CD8-positive, alpha-beta memory T cell (primary cell): ENCODE results near the gene MYEOV. TPM values are rescaled to one million over a fixed set of nuclear protein-coding genes. Genes with fewer than 3 reads are reported as not detected.

Experiments used
- CTCF ChIA-PET: fragments of 350-600 bp; sonication (Branson Sonifier 250); formaldehyde crosslinking; loops from one replicate; lab custom pipeline; 2021; ENCODE audit warnings: antibody characterized with exemption; lab: Charles Lee
- POLR2A ChIA-PET: fragments of 350-600 bp; sonication (Branson Sonifier 250); formaldehyde crosslinking; loops from one replicate; lab custom pipeline; 2021; ENCODE audit warnings: antibody characterized with exemption; lab: Charles Lee
- DNase-seq, 5 donors: peaks; one replicate each; pipeline versions ENCODE4 v3.0.0 to v3.0.0-alpha.2; 2020 to 2022; ENCODE audit warnings: mixed read lengths in 1 of 5
- H3K27ac ChIP-seq: one replicate; pipeline ENCODE4 v1.7.0; 2013; ENCODE audit warnings: low read depth, mild to moderate bottlenecking, low read length, moderate library complexity
- H3K27me3 ChIP-seq: 2 replicates; pipeline ENCODE4 v1.7.0; 2013; ENCODE audit warnings: low read length, mild to moderate bottlenecking; ENCODE audit not compliant: insufficient read depth, poor library complexity, severe bottlenecking
- H3K36me3 ChIP-seq: 2 replicates; pipeline ENCODE4 v1.7.0; 2013; ENCODE audit warnings: mild to moderate bottlenecking, low read length, moderate library complexity; ENCODE audit not compliant: insufficient read depth
- H3K4me1 ChIP-seq: 2 replicates; pipeline ENCODE4 v1.7.0; 2013; ENCODE audit warnings: mild to moderate bottlenecking, low read length, moderate library complexity; ENCODE audit not compliant: insufficient read depth
- H3K4me3 ChIP-seq: 2 replicates; pipeline ENCODE4 v1.7.0; 2013; ENCODE audit warnings: mild to moderate bottlenecking, low read length
- H3K9me3 ChIP-seq: 2 replicates; pipeline ENCODE4 v1.7.0; 2013; ENCODE audit warnings: mild to moderate bottlenecking, low read length
- H3K27ac Mint-ChIP-seq, 8 donors: one replicate each; pipeline ENCODE4 v1.8.0; 2020 to 2021; ENCODE audit warnings: mixed read lengths in 8 of 8, mild to moderate bottlenecking in 6 of 8, inconsistent platforms in 3 of 8, moderate library complexity in 3 of 8
- H3K27me3 Mint-ChIP-seq, 2 donors: one replicate each; pipeline ENCODE4 v1.8.0; 2020 to 2021; ENCODE audit warnings: mixed read lengths in 2 of 2, mild to moderate bottlenecking in 1 of 2, moderate library complexity in 1 of 2
- H3K36me3 Mint-ChIP-seq, 3 donors: one replicate each; pipeline ENCODE4 v1.8.0; 2020 to 2021; ENCODE audit warnings: mixed read lengths in 3 of 3, inconsistent platforms in 1 of 3, mild to moderate bottlenecking in 1 of 3
- H3K4me1 Mint-ChIP-seq, 3 donors: one replicate each; pipeline ENCODE4 v1.8.0; 2020 to 2021; ENCODE audit warnings: mixed read lengths in 3 of 3, inconsistent platforms in 1 of 3, mild to moderate bottlenecking in 1 of 3
- H3K4me3 Mint-ChIP-seq, 7 donors: one replicate each; pipeline ENCODE4 v1.8.0; 2020 to 2021; ENCODE audit warnings: mixed read lengths in 7 of 7, mild to moderate bottlenecking in 6 of 7, moderate library complexity in 4 of 7, inconsistent platforms in 2 of 7
- H3K9me3 Mint-ChIP-seq, 5 donors: one replicate each; pipeline ENCODE4 v1.8.0; 2020 to 2022; ENCODE audit warnings: mixed read lengths in 5 of 5, mild to moderate bottlenecking in 3 of 5, moderate library complexity in 2 of 5, inconsistent platforms in 1 of 5
- polyA plus RNA-seq: library from polyadenylated mRNA; unstranded; fragments of 300-500 nt; fragmentation: Illumina TruSeq; gene quantifications from one replicate; pipeline ENCODE4 v1.2.3, GENCODE V29; 2021
- total RNA-seq, 2 experiments: library from RNA; stranded (reverse); gene quantifications; one replicate each; pipeline ENCODE4 v1.2.3, GENCODE V29; 2021

MYEOV gene
- total and polyA plus RNA-seq, 3 experiments from 2014 or later, result 0.89 TPM; not detected in 2

DNA sequence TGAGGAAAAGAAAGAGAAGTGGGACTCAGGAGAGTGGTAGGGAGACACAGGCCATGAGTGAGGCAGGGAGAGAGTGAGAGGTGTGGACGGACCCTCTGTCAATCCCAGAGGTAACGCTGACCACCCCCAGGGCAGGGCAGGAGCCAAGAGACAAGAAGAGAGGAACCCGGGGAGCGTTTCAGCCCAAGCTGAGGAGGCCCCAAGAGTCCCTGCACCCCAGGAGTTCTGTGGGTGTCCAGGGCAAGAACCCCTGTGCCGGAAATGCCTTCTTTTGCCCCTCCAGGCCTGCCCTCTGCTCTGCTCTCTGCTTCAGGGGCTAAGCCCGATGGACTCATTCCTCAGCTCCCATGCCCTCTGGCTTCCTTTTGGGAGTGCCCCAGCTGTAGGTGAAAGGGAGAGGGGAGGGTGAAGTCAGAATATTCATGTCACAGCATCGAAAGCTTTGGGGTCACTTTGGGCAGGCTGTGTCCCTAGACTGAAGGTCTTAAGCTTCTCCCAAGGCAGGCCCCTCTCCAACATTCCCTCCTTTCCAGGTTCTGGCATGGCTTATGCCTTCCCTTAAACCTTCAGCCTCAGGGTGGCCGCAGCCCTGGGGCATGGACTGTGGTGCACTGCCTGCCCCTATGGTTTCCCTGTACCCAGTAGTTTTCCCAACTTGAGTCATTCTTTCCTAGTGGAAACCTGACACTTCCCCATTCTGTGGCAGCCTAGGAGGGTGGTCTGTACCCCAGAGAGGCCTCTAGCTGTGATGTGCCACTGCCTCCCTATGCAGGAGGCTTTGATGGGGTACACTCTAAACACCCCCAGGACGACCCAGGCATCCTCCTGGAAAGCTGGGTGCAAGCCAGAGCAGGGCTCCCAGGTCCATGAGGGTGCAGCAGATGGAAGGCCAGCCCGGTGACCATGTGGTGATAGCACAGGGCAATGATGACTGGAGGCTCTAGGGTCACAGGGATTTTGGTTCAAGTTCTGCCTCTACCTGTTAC lies 27.1 kb downstream of the MYEOV start:
- no peaks in the 10 kb centered on the region for H3K9me3 Mint-ChIP-seq
- no peak overlapping the region for H3K4me3 Mint-ChIP-seq
- CTCF ChIA-PET, result no interaction called here
- Histone ChIP-seq H3K27me3 (no peaks in the 10 kb centered on the region), H3K9me3 (no peaks in the 10 kb centered on the region), H3K27ac (no peak overlapping the region), H3K4me3 (no peak overlapping the region), H3K4me1 (no peaks in the 10 kb centered on the region), H3K36me3 (no peaks in the 10 kb centered on the region)
- peak overlapping the region in 1 of 8 donors; percentile 24 for H3K27ac Mint-ChIP-seq
- DNase-seq, result no peak
- POLR2A ChIA-PET, result no interaction called here
- peaks cover 0 to 3% (median 0%) of the 10 kb centered on the region in 3 donors for H3K36me3 Mint-ChIP-seq
- no peaks in the 10 kb centered on the region for H3K27me3 Mint-ChIP-seq
- H3K4me1 Mint-ChIP-seq, result peaks cover 3 to 5% (median 3%) of the 10 kb centered on the region in 3 donors

DNA sequence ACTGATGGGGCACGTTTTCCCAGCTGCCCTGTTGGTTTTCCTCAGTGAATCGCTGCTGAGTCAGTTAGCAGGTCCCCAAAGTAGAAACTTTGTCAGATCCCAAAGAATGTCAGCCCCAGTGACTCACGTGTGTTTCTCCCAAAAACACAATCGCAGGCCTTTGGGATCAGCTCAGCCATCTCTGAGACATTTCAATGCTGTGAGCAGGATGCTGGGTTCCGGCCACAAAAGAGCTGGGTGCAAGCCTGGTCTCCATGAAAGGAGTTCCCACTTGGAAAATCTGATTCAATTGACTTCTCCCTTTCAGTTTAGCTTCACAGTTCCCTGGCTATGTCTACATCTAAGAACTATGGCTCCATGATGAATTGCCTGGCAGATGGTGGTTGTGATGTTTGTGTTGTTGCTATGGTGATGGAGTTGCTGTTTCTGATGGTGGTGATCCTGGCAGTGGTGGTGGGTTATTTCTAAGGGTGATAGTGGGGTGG lies 28.0 kb downstream of the MYEOV start:
- no peaks in the 10 kb centered on the region for H3K9me3 Mint-ChIP-seq
- DNase-seq, result no peak
- peaks cover 3 to 5% (median 3%) of the 10 kb centered on the region in 3 donors for H3K4me1 Mint-ChIP-seq
- H3K27ac Mint-ChIP-seq, result no peak overlapping the region
- H3K36me3 Mint-ChIP-seq, result peaks cover 0 to under 1% (median 0%) of the 10 kb centered on the region in 3 donors
- Histone ChIP-seq H3K9me3 (no peaks in the 10 kb centered on the region), H3K36me3 (no peaks in the 10 kb centered on the region), H3K4me1 (no peaks in the 10 kb centered on the region), H3K27ac (no peak overlapping the region), H3K4me3 (no peak overlapping the region), H3K27me3 (no peaks in the 10 kb centered on the region)
- POLR2A ChIA-PET, result no interaction called here
- no peaks in the 10 kb centered on the region for H3K27me3 Mint-ChIP-seq
- no peak overlapping the region for H3K4me3 Mint-ChIP-seq
- CTCF ChIA-PET, result no interaction called here

DNA sequence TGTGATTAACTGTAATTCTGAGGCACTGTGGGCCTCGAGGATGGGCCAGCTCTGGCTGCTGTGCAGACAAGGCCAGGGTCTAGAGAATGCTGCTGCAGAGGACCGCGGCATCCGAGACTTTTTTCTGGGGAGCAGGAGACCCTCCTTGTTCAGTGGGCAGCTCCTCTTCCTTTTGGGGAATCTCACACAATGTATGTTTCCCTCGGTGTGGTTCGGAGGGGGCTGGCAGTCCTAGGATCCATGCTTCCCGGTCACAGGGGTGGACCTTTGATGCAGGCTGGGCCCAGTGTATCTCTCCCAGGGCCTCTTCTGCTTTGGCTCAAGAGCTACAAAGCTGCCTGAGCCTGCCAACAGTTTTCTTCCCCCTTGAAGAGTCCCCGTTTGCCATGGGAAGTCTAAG lies 31.5 kb downstream of the MYEOV start:
- H3K4me1 Mint-ChIP-seq, result no peaks in the 10 kb centered on the region
- no peaks in the 10 kb centered on the region for H3K27me3 Mint-ChIP-seq
- ChIA-PET CTCF (no interaction called here), POLR2A (no interaction called here)
- Histone ChIP-seq H3K27me3 (no peaks in the 10 kb centered on the region), H3K4me3 (no peak overlapping the region), H3K9me3 (no peaks in the 10 kb centered on the region), H3K4me1 (no peaks in the 10 kb centered on the region), H3K36me3 (no peaks in the 10 kb centered on the region), H3K27ac (no peak overlapping the region)
- no peak for DNase-seq
- H3K9me3 Mint-ChIP-seq, result no peaks in the 10 kb centered on the region
- no peak overlapping the region for H3K4me3 Mint-ChIP-seq
- H3K27ac Mint-ChIP-seq, result no peak overlapping the region
- H3K36me3 Mint-ChIP-seq, result peaks cover 0 to 2% (median 0%) of the 10 kb centered on the region in 3 donors

DNA sequence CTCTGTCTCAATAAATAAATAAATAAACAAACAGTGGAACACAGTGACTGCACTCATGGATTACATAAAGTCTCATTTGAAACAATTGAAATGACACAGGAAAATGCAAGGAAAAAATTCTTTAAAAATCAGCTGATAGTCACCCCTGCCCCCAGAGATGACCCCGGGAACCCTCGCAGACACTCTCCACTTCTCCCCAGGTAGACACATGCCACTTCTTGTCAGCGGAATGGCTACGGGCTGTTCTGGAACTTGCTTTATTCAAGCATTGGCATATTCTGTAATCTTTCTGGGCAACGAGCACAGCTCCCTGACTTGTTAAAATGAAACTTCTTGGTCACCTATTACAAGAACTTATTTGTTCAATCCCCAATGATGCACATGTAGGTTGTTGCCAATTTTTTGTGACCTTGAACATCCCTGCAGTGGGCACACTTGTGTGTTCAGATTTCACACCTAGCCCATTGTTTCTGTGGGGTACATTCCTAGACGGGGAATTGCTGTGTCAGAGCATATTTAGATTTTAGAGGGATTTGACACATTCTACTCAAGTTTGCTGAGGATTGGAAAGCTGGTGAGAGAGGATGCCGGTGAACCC lies 32.8 kb downstream of the MYEOV start:
- H3K27ac Mint-ChIP-seq, result no peak overlapping the region

DNA sequence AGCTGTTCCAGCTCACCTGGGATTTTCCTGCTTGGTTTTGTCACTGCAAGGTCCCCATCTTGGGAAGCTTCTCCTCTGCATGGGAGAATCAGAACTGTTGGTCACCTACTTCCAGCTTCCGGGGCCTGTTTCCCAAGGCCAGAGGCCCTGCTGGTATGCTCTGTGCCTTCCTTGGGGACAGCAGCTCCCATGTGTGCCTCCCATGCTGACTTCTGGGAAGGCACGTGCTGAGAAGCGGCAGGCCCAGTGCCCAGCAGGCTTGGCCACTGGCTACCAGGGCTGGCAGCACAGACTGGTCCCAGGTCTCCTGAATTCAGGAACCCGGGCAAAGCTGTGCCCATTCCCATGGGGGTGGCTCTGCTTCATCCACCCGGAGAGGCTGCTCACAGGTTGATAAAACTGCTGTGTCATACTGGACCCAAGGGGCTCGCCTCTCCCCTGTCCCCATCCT lies 33.8 kb downstream of the MYEOV start:
- CTCF ChIA-PET, result no interaction called here

More for the DNA sequence above, 32.8 kb downstream of the MYEOV start:
- H3K9me3 Mint-ChIP-seq, result peaks cover 0 to 3% (median 0%) of the 10 kb centered on the region in 5 donors
- H3K27me3 Mint-ChIP-seq, result no peaks in the 10 kb centered on the region
- no peaks in the 10 kb centered on the region for H3K4me1 Mint-ChIP-seq
- no peak overlapping the region for H3K4me3 Mint-ChIP-seq
- H3K36me3 ChIP-seq, result no peaks in the 10 kb centered on the region
- H3K4me3 ChIP-seq, result no peak overlapping the region
- ChIA-PET POLR2A (no interaction called here), CTCF (no interaction called here)
- DNase-seq, result no peak
- H3K36me3 Mint-ChIP-seq, result peaks cover 0 to 10% (median 0%) of the 10 kb centered on the region in 3 donors
- no peaks in the 10 kb centered on the region for H3K27me3 ChIP-seq
- H3K4me1 ChIP-seq, result no peaks in the 10 kb centered on the region
- no peaks in the 10 kb centered on the region for H3K9me3 ChIP-seq
- H3K27ac ChIP-seq, result no peak overlapping the region

DNA sequence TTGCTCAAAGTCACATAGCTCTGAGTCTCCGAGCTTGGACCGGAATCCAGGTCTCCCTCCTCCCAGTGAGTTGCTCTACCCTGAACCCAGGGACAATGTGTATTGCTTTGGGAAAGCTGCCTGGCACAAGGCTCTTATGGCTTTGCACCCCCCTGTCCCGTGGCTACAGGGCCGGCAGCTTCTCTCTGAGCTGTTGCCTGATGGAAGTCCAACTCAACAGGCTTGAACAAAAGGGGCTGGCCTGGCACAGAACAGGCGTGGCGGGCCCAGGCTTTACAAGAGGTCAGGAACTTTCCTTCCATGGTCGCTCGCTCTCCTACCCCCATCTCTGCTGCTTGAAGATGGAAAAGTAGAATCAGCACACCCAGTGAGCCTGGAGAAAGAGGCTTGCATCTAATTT lies 34.3 kb downstream of the MYEOV start:
- no peaks in the 10 kb centered on the region for H3K4me1 ChIP-seq
- no peaks in the 10 kb centered on the region for H3K4me1 Mint-ChIP-seq
- no peak overlapping the region for H3K4me3 ChIP-seq
- no peak overlapping the region for H3K27ac ChIP-seq
- no peak for DNase-seq
- no peaks in the 10 kb centered on the region for H3K27me3 ChIP-seq
- CTCF ChIA-PET, result no interaction called here
- POLR2A ChIA-PET, result interaction anchor here (0.5 kb wide), 1 partner anchor 800 kb away, joined by 4 read pairs; no protein-coding TSS in a partner anchor
- H3K36me3 ChIP-seq, result no peaks in the 10 kb centered on the region
- no peaks in the 10 kb centered on the region for H3K27me3 Mint-ChIP-seq
- no peak overlapping the region for H3K4me3 Mint-ChIP-seq
- H3K9me3 Mint-ChIP-seq, result peaks cover 0 to 3% (median 0%) of the 10 kb centered on the region in 5 donors
- no peak overlapping the region for H3K27ac Mint-ChIP-seq
- no peaks in the 10 kb centered on the region for H3K9me3 ChIP-seq
- peaks cover 0 to 10% (median 0%) of the 10 kb centered on the region in 3 donors for H3K36me3 Mint-ChIP-seq

More for the DNA sequence above, 33.8 kb downstream of the MYEOV start:
- H3K4me1 Mint-ChIP-seq, result no peaks in the 10 kb centered on the region
- Histone ChIP-seq H3K9me3 (no peaks in the 10 kb centered on the region), H3K27me3 (no peaks in the 10 kb centered on the region), H3K36me3 (no peaks in the 10 kb centered on the region), H3K27ac (no peak overlapping the region), H3K4me3 (no peak overlapping the region), H3K4me1 (no peaks in the 10 kb centered on the region)
- H3K4me3 Mint-ChIP-seq, result no peak overlapping the region
- H3K9me3 Mint-ChIP-seq, result peaks cover 0 to 3% (median 0%) of the 10 kb centered on the region in 5 donors
- POLR2A ChIA-PET, result interaction anchor here (0.5 kb wide), 1 partner anchor 800 kb away, joined by 4 read pairs; no protein-coding TSS in a partner anchor
- no peak for DNase-seq
- H3K27ac Mint-ChIP-seq, result no peak overlapping the region
- peaks cover 0 to 10% (median 0%) of the 10 kb centered on the region in 3 donors for H3K36me3 Mint-ChIP-seq
- no peaks in the 10 kb centered on the region for H3K27me3 Mint-ChIP-seq

DNA sequence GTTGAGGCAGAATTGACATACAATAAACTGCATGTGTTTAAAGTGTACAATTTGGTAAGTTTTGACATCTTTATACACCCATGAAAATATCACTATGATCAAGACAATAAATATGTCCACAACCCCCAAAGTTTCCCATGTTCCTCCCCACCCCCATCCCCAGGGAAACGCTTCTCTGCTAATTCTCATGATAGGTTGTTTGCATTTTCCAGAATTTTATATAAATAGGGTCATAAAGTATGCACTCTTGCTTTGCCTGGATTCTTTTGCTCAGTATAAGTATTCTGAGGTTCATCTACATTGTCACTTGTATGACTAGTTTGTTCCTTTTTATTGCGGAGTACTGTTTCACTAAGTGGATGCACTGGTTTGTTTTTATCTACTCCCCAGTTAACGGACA lies 35.6 kb downstream of the MYEOV start:
- H3K4me1 Mint-ChIP-seq, result no peaks in the 10 kb centered on the region
- no peaks in the 10 kb centered on the region for H3K9me3 ChIP-seq
- H3K4me1 ChIP-seq, result no peaks in the 10 kb centered on the region
- H3K27ac ChIP-seq, result no peak overlapping the region
- no peak for DNase-seq
- ChIA-PET POLR2A (no interaction called here), CTCF (no interaction called here)
- no peaks in the 10 kb centered on the region for H3K27me3 Mint-ChIP-seq
- H3K4me3 Mint-ChIP-seq, result no peak overlapping the region
- no peak overlapping the region for H3K4me3 ChIP-seq
- H3K27me3 ChIP-seq, result no peaks in the 10 kb centered on the region
- H3K36me3 Mint-ChIP-seq, result peaks cover 0 to 10% (median 0%) of the 10 kb centered on the region in 3 donors
- H3K9me3 Mint-ChIP-seq, result peaks cover 0 to 3% (median 0%) of the 10 kb centered on the region in 5 donors
- H3K36me3 ChIP-seq, result no peaks in the 10 kb centered on the region
- H3K27ac Mint-ChIP-seq, result no peak overlapping the region
